ENCODE results near the gene C1orf216.
A peak's percentile ranks its signal among the peaks of the same experiment; 100 is the strongest.
"Not testable (repeated sequence)": the region's sequence is repeated elsewhere in the genome, so short reads cannot be mapped to it uniquely, and the experiment has no call there.

C1orf216 gene, protein sequence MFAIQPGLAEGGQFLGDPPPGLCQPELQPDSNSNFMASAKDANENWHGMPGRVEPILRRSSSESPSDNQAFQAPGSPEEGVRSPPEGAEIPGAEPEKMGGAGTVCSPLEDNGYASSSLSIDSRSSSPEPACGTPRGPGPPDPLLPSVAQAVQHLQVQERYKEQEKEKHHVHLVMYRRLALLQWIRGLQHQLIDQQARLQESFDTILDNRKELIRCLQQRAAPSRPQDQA

DNA sequence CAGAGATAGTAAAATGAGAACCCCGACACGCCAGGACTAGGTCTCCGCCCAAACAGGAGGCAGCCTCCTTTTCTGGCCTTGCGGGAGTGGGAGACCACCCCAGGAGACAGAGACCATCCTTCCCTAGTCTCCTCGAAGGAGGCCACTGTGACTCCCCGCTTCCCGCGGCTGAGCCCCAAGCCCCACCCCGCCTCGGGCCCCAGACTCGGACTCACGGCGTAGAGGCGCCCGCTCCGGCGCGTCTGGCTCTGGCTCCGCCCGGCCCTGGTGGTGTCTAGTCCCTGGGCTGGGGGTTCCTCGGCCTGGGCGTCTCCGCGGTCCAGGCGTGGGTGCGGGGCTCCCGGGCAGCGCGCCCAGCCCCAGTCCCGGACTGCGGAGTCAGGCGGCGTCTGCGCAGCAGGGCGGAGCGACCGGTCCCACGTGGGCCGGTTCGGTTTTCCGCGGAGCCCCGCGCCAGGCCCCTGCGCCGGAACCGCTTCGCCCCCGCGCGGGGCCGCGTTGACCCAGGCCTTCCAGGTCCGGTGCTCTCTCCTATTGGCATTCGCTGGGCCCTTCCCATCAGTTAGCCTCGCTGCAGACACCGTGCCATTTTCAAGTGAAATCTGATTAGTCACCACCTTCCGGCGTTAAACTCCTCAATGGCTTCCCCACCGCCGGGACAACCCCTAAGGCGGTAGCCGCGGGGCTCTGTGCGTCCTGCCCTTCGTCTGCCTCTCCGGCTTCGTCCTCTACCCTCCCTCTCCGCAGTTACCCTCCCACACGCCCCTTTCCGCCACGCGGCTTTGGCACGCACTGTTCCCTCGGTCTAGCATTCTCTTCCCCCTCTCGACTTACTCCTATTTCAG is at the start of gene C1orf216:
TSS of gene C1orf216 (minus strand) at position 393 of the 845 bp plus-strand sequence. CDS start 2,563 bp downstream, outside the sequence.
- DNase-seq (ENCODE audit: low read depth, low spot score), result peak; percentile 50

GRCh38 chr1:35764283-35764682 is 45.6 kb upstream of the C1orf216 start:
- DNase-seq (ENCODE audit: low read depth, low spot score), result no peak

DNA sequence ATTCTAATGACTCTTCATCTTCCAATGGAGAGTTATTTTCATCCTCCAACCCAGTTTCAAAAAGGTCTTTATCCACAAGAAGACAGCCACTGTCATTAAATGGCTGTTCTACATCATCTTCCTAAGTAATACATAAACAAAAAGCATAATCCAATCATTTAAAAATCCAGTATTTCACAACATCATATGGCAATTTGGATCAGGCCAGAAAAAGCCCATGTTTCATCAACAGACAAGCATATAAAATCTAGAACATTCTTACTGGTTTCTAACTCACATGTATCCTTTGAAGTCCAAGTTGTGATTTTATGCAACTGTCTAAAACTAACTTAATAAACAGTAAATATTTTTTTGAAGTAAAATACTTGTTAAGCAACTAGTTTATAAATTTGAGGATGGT is 44.5 kb upstream of the C1orf216 start:
- DNase-seq (ENCODE audit: low read depth, low spot score), result no peak

- no peak for DNase-seq (ENCODE audit: low read depth, low spot score)
Observed at GRCh38 chr1:35762141-35762540, 43.5 kb upstream of the C1orf216 start.

GRCh38 chr1:35756064-35756463 is 37.4 kb upstream of the C1orf216 start:
- DNase-seq (ENCODE audit: low read depth, low spot score), result no peak

- no peak for DNase-seq (ENCODE audit: low read depth, low spot score)
Observed at GRCh38 chr1:35753626-35754260, 35.1 kb upstream of the C1orf216 start.

DNA sequence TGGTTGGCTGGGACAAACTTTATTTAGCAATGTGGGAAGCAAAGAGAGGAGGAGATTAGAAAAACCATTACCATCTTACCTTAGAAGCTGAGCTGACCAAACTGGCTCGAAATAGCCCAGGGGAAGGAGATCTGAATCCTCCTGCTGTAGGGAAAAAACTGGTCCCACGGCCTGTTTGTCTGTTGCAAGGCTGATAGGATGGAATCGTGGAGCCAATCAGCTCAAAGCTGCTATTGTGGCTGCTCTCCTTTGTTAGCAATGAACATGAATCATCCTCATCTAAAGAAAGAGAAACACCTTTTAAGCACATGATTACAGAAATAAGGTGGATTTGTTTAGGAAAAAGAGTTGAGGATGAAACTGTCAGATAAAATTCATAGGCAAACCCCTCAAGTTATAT is 29.6 kb upstream of the C1orf216 start:
- DNase-seq (ENCODE audit: low read depth, low spot score), result no peak

DNA sequence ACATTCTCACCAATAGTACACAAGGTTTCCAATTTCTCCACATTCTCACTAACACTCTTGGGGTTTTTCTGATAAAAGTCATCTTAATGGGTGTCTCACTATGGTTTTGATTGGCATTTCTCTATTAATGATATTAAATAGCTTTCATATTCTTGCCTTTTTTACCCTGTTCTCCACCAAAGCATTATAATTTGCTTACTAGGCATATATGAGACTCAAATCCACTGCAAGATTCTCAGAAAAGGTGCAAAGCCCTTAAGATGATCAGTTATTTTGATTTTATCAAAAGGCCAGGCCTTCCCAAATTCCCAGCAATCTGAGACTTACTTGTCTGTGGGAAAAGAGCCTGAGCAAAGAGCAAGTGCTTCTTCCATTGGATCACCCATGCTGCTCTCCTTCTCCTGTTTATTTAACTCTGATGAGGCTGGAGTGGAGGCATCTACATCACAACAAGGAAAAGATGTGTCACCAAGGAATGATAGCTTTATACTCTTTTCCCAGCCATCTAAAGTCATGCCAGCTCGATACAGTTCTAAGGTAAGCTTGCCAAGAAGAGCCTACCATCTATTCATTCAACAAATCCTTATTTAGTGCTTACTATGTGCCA is 26.5 kb upstream of the C1orf216 start:
- no peak for DNase-seq (ENCODE audit: low read depth, low spot score)

DNA sequence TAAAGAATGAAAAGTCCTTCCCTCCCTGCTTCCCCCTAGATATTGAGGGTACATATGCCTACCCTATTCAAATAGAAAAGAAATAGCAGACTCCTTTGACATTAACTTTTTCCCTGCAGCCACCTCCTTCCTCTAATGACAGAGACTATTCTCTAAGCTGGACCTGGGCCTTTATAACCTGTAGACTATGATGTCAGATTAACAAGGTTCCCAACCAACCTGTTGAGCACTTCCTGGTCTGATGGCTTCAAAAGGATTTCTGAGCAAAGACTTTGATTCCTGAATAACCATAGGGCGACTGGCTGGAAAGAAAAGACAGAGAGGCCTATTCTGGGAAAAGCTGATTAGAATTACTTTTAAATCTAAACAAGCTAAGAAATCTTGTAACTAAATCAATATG is 18.4 kb upstream of the C1orf216 start:
- no peak for DNase-seq (ENCODE audit: low read depth, low spot score)

GRCh38 chr1:35727434-35728040 is 8.9 kb upstream of the C1orf216 start:
- no peak for DNase-seq (ENCODE audit: low read depth, low spot score)

- DNase-seq (ENCODE audit: low read depth, low spot score), result peak; percentile 22
Observed at GRCh38 chr1:35726450-35727433, 8.1 kb upstream of the C1orf216 start.

- DNase-seq (ENCODE audit: low read depth, low spot score), result no peak
Observed at GRCh38 chr1:35725596-35725995, 6.9 kb upstream of the C1orf216 start.

GRCh38 chr1:35717911-35718476 is 690 bp downstream of the C1orf216 start:
- DNase-seq (ENCODE audit: low read depth, low spot score), result no peak

- peak; percentile 56 for DNase-seq (ENCODE audit: low read depth, low spot score)
Observed at GRCh38 chr1:35715568-35716002, 3.1 kb downstream of the C1orf216 start.

DNA sequence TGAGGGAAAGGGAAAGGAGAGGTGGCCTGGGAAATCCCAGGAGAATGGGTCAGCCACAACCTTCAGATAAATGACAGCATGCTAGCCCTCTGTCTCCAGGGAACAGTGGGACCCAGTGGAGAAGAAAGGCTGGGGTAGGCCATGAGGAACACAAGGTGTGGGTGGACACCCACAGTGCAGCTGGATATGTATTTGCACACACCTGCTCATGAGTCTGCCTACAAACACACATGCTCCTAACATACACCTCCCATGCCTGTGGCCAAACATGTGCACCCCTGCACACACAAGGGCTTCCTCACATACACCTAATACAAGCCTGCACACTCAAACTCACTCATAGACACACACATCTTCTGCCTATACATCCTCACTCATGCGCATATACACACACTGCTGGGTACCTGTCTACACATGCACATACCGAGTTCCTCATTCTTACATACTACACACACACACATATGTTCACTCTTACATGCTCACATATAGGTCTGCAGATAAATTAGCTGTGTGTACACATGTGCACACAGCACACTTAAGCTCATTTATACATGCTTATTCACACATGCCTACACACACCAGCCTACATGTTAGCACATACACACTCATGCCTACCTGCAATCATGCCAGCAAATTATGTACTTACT is 3.6 kb downstream of the C1orf216 start:
- no peak for DNase-seq (ENCODE audit: low read depth, low spot score)

- not testable (repeated sequence) for DNase-seq (ENCODE audit: low read depth, low spot score)
Observed at GRCh38 chr1:35711098-35711497, 7.6 kb downstream of the C1orf216 start.

GRCh38 chr1:35708952-35709351 is 9.7 kb downstream of the C1orf216 start:
- no peak for DNase-seq (ENCODE audit: low read depth, low spot score)

DNA sequence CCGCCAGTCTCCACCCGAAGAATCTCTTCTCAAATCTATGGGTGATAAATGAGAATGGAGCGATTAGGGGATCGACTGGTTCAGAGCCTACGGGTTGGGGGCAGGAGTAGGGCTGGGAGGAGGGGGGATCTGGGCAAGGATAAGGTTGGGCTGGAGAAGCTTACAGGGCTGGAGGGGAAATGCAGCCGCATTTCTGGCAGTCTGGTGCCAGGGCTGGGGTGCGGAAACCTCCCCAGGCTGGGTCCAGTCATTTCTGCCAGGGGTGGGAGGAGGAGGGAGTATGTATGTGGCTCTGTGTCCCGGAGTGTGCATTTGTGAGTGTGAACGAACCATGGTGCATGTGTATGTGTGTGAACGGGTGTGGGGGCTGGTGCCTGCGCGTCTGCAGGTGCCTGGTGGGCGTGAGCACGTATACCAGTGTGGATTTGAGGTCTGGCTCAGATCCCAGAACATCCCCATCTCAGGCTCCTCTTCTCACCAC is 10.2 kb downstream of the C1orf216 start:
- no peak for DNase-seq (ENCODE audit: low read depth, low spot score)
